K562 (cell line): ENCODE data around the gene MYOG. TPM values are rescaled to one million over a fixed set of nuclear protein-coding genes. Genes with fewer than 3 reads are reported as not detected.
A peak's percentile ranks its signal among the peaks of the same experiment; 100 is the strongest.

ENCODE experiments used
- ATAC-seq: fragments of 200-7000 bp; cut with Tn5 transposase; 3 replicates; pipeline ENCODE4 v1.9.1; 2020; ENCODE audit warnings: moderate library complexity
- BruUV-seq: library from RNA; stranded (reverse); fragments of 400-500 nt; replicated peaks from 2 replicates; lab custom pipeline; 2021; lab: Mats Ljungman, UMichigan
- CTCF ChIA-PET: fragments of 300-600 bp; formaldehyde crosslinking; extraction: SDS; loops from one replicate; lab custom pipeline; 2021; ENCODE audit warnings: low intra/inter-chr PET ratio; lab: Yijun Ruan, JAX
- POLR2A ChIA-PET: fragments of 300-600, 350-650 bp; sonication (Branson Sonifier 250); formaldehyde crosslinking; extraction: SDS; loops from one replicate; lab custom pipeline; 2021; ENCODE audit warnings: antibody characterized with exemption, inconsistent platforms; lab: Yijun Ruan, JAX
- DNase-seq, 4 experiments: peaks; one replicate each; pipeline versions ENCODE4 v3.0.0 to v3.0.0-alpha.2; 2011 to 2018; ENCODE audit warnings: low spot score in 3 of 4, mixed read lengths in 3 of 4; ENCODE audit errors: extremely low read depth in 1 of 4
- FAIRE-seq: peaks from 2 replicates; lab custom pipeline; 2011; peaks lifted over from hg19 to GRCh38; lab: Jason Lieb, UNC
- H2AFZ ChIP-seq: 2 replicates; pipeline ENCODE4 v1.6.0; 2011; ENCODE audit warnings: low read depth, low read length, control low read depth, inconsistent platforms
- H3K27ac ChIP-seq: fragments of 200-600 bp; 3 replicates; pipeline ENCODE4 v1.8.0; 2011; ENCODE audit warnings: low read depth, mild to moderate bottlenecking, control low read depth, inconsistent platforms, low read length, moderate library complexity, mixed read lengths; ENCODE audit errors: extremely low read depth
- H3K27me3 ChIP-seq, 2 experiments: fragments of 300-600 bp in 1 of 2; 2 replicates in 1 of 2; 3 replicates in 1 of 2; pipeline versions ENCODE4 v1.6.0 to v1.8.0; 2011; ENCODE audit warnings: inconsistent platforms in 2 of 2, low read length in 2 of 2, mild to moderate bottlenecking in 1 of 2, mixed read lengths in 1 of 2, moderate library complexity in 1 of 2; ENCODE audit not compliant: control insufficient read depth in 2 of 2, insufficient read depth in 2 of 2
- H3K36me3 ChIP-seq: fragments of 300-600 bp; 3 replicates; pipeline ENCODE4 v1.8.0; 2011; ENCODE audit warnings: mild to moderate bottlenecking, low read length, inconsistent platforms; ENCODE audit not compliant: control insufficient read depth, insufficient read depth
- H3K4me1 ChIP-seq, 2 experiments: fragments of 200-600 bp in 1 of 2; replicated peaks in 1 of 2; 2 replicates in 1 of 2; 3 replicates in 1 of 2; pipeline versions ENCODE4 v1.5.1 to v1.8.0; 2011; ENCODE audit warnings: inconsistent platforms in 2 of 2, low read length in 2 of 2, mild to moderate bottlenecking in 1 of 2, mixed read lengths in 1 of 2, moderate library complexity in 1 of 2; ENCODE audit not compliant: control insufficient read depth in 2 of 2, insufficient read depth in 2 of 2
- H3K4me2 ChIP-seq: 2 replicates; pipeline ENCODE4 v1.6.1; 2011; ENCODE audit warnings: low read length, control low read depth, inconsistent platforms, mixed read lengths; ENCODE audit not compliant: insufficient read depth
- H3K4me3 ChIP-seq: fragments of 200-600 bp; sonication (generic), shearing (Covaris generic); 2 replicates; pipeline ENCODE4 v1.5.1; 2016; ENCODE audit warnings: control low read depth, inconsistent platforms
- H3K79me2 ChIP-seq: fragments of 200-600 bp; 3 replicates; pipeline ENCODE4 v1.8.0; 2011; ENCODE audit warnings: low read length, inconsistent platforms; ENCODE audit not compliant: control insufficient read depth, insufficient read depth
- H3K9ac ChIP-seq, 2 experiments: 2 replicates each; pipeline versions ENCODE4 v1.6.0 to v1.6.1; 2011; ENCODE audit warnings: low read depth in 2 of 2, low read length in 2 of 2, control low read depth in 1 of 2, inconsistent platforms in 1 of 2, mild to moderate bottlenecking in 1 of 2, mixed read lengths in 1 of 2; ENCODE audit not compliant: insufficient read depth in 1 of 2
- H3K9me1 ChIP-seq: one replicate; pipeline ENCODE4 v1.6.0; 2011; ENCODE audit warnings: inconsistent platforms, mild to moderate bottlenecking, low read length, moderate library complexity; ENCODE audit not compliant: control insufficient read depth, insufficient read depth
- H3K9me3 ChIP-seq: replicated peaks from 2 replicates; pipeline ENCODE4 v1.5.1; 2011; ENCODE audit warnings: low read depth, low read length, inconsistent platforms; ENCODE audit not compliant: control insufficient read depth, insufficient read depth
- H4K20me1 ChIP-seq: replicated peaks from 2 replicates; pipeline ENCODE4 v1.6.1; 2011; ENCODE audit warnings: low read length, inconsistent platforms, mixed read lengths; ENCODE audit not compliant: control insufficient read depth, insufficient read depth
- ARID3A ChIP-seq: IDR thresholded peaks from 2 replicates; pipeline ENCODE4 v1.6.1; 2012; ENCODE audit warnings: low read depth, low read length, improper control_type of control experiment, borderline replicate concordance
- ATF3 ChIP-seq, 2 experiments: fragments of 450-650 bp in 1 of 2; sonication (generic) in 1 of 2; formaldehyde crosslinking in 1 of 2; IDR thresholded peaks in 1 of 2; conservative IDR thresholded peaks in 1 of 2; 2 replicates each; pipeline versions ENCODE4 v1.6.1 to v1.8.1; 2016 to 2023; ENCODE audit warnings: mild to moderate bottlenecking in 2 of 2, moderate library complexity in 2 of 2, inconsistent platforms in 1 of 2, missing genetic modification reagents in 1 of 2
- BRD9 ChIP-seq: fragments of 450-650 bp; IDR thresholded peaks from 2 replicates; pipeline ENCODE4 v1.6.1; 2018; ENCODE audit warnings: low read depth; ENCODE audit not compliant: partially characterized antibody
- EGR1 ChIP-seq: fragments of 450-650 bp; conservative IDR thresholded peaks from 2 replicates; pipeline ENCODE4 v1.6.1; 2017; ENCODE audit warnings: mild to moderate bottlenecking
- ESRRA ChIP-seq: fragments of 450-650 bp; IDR thresholded peaks from 2 replicates; pipeline ENCODE4 v1.6.1; 2014; ENCODE audit warnings: low read depth, mild to moderate bottlenecking, moderate library complexity, borderline replicate concordance
- IRF1 ChIP-seq: sonication (generic); formaldehyde crosslinking; IDR thresholded peaks from 2 replicates; pipeline ENCODE4 v1.8.0; 2022; ENCODE audit warnings: missing genetic modification reagents, mild to moderate bottlenecking, borderline replicate concordance
- MAZ ChIP-seq, 2 experiments: fragments of 450-650 bp in 1 of 2; sonication (generic) in 1 of 2; formaldehyde crosslinking; IDR thresholded peaks in 1 of 2; conservative IDR thresholded peaks in 1 of 2; 2 replicates each; pipeline versions ENCODE4 v1.4.0 to v1.5.0; 2020; ENCODE audit warnings: mild to moderate bottlenecking in 1 of 2, missing genetic modification reagents in 1 of 2
- MTF1 ChIP-seq: fragments of 250-450 bp; sonication (Bioruptor Pico); IDR thresholded peaks from 2 replicates; pipeline ENCODE4 v1.9.0; 2021; ENCODE audit warnings: moderate library complexity, mild to moderate bottlenecking, inconsistent platforms, borderline replicate concordance
- RREB1 ChIP-seq: fragments of 250-450 bp; sonication (Bioruptor Pico); IDR thresholded peaks from 2 replicates; pipeline ENCODE4 v1.4.0; 2020
- TCF7 ChIP-seq: sonication (generic); IDR thresholded peaks from 2 replicates; pipeline ENCODE4 v1.6.1; 2016; ENCODE audit warnings: antibody characterized with exemption, borderline replicate concordance
- ZNF316 ChIP-seq: fragments of 450-650 bp; IDR thresholded peaks from 2 replicates; pipeline ENCODE4 v1.6.1; 2016
- WGBS: fragments of 100-300 bp; shearing (Covaris generic); methylation state at CpG from one replicate; pipeline ENCODE4 v1.1.6; 2016; ENCODE audit warnings: low coverage, mixed read lengths; ENCODE audit not compliant: insufficient coverage; ENCODE audit errors: missing lambda C conversion rate; 5-methylcytosine and 5-hydroxymethylcytosine counted together
- in situ Hi-C: fragments of 300-500 bp; cut with MboI; formaldehyde crosslinking; loops from 4 replicates; pipeline ENCODE4 v1.15.0; 2018; ENCODE audit warnings: inconsistent platforms, mixed read lengths
- intact Hi-C: fragments of 100-400 bp; cut with micrococcal nuclease; formaldehyde crosslinking; loops from 2 replicates; pipeline ENCODE4 v1.14.2; 2022
- polyA plus RNA-seq, 8 experiments: library from polyadenylated mRNA; depleted of rRNA in 4 of 8; stranded (reverse) in 5 of 8; unstranded in 3 of 8; fragments of >200 nt; fragmentation: Nextera tagmentation in 2 of 8; fragmentation: Illumina TruSeq in 1 of 8; extraction: Ambion mirVana in 2 of 8; extraction: Trizol in 1 of 8; gene quantifications; 2 replicates each; pipeline versions ENCODE4 v1.2.1 to v1.2.3, GENCODE V29; 2011 to 2014; ENCODE audit warnings: inconsistent platforms in 1 of 8, missing spikeins in 1 of 8
- total RNA-seq, 7 experiments: library from RNA; depleted of rRNA in 6 of 7; stranded (reverse); fragments of >200 nt in 6 of 7; fragmentation: Illumina TruSeq in 2 of 7; extraction: Trizol in 2 of 7; gene quantifications; 2 replicates each; pipeline versions ENCODE4 v1.2.1 to v1.2.3, GENCODE V29; 2011 to 2021; ENCODE audit warnings: low replicate concordance in 1 of 7

MYOG gene
- total and polyA plus RNA-seq, 9 of the 15 experiments (the other 6 are each of a cell fraction or from before 2014, with no cell fraction given), result not detected

- CTCF ChIA-PET, result no interaction called here
- no peak for FAIRE-seq
- TF ChIP-seq IRF1 (CRISPR knock-in tag), result no peak
- TF ChIP-seq EGR1, result no peak
- no peak for TF ChIP-seq BRD9
- TF ChIP-seq ATF3 (IDR thresholded peaks at IDR 0.05), result peak; percentile 36; the same call in 1 of the 2 replicates
- no peak for TF ChIP-seq ATF3 (CRISPR knock-in tag; conservative IDR thresholded peaks at IDR 0.05)
- TF ChIP-seq RREB1 (CRISPR knock-in tag), result no peak
- TF ChIP-seq ESRRA, result no peak
- TF ChIP-seq ZNF316, result peak; percentile 21; the same call in 1 of the 2 replicates
- no peak for TF ChIP-seq ARID3A
- TF ChIP-seq MTF1 (CRISPR knock-in tag), result no peak
- no peak for TF ChIP-seq TCF7
- TF ChIP-seq MAZ (CRISPR knock-in tag; conservative IDR thresholded peaks at IDR 0.05 in 1 of 2, IDR thresholded peaks at IDR 0.05 in 1 of 2), result no peak
These were observed 3.3 kb upstream of the MYOG start for GRCh38 chr1:203089001-203089650.

More at GRCh38 chr1:203089001-203089650, 3.3 kb upstream of the MYOG start:
- in situ Hi-C loops, result no loop called here
- POLR2A ChIA-PET, result interaction anchor here (0.8 to 3.6 kb wide), 2 partner anchors 12 to 16 kb away, joined by 3 to 12 read pairs; no protein-coding TSS in a partner anchor
- no peak overlapping the region for H3K4me2 ChIP-seq
- DNase-seq (no peak), ATAC-seq (no peak)
- intact Hi-C loops, result no loop called here
- WGBS, result 0% methylated on average over 7 of the region's 7 CpGs
- no peaks in the 10 kb centered on the region for H3K9me1 ChIP-seq
- no peaks in the 10 kb centered on the region for H3K36me3 ChIP-seq
- H3K9ac ChIP-seq, result no peak overlapping the region
- no peaks in the 10 kb centered on the region for H3K79me2 ChIP-seq
- no TSS peak for BruUV-seq
- H3K4me3 ChIP-seq, result no peak overlapping the region
- no peaks in the 10 kb centered on the region for H3K9me3 ChIP-seq
- peaks cover 8% of the 10 kb centered on the region for H4K20me1 ChIP-seq
- peaks cover 0 to 11% of the 10 kb centered on the region in 2 experiments; a peak in 3 of 5 replicates for H3K4me1 ChIP-seq
- no peak overlapping the region for H2AFZ ChIP-seq
- peaks cover 30 to 54% of the 10 kb centered on the region in 2 experiments for H3K27me3 ChIP-seq
- no peak overlapping the region for H3K27ac ChIP-seq
